Measurements from ENCODE around the gene ULK2.
A peak's percentile ranks its signal among the peaks of the same experiment; 100 is the strongest.

Gene ULK2

DNA sequence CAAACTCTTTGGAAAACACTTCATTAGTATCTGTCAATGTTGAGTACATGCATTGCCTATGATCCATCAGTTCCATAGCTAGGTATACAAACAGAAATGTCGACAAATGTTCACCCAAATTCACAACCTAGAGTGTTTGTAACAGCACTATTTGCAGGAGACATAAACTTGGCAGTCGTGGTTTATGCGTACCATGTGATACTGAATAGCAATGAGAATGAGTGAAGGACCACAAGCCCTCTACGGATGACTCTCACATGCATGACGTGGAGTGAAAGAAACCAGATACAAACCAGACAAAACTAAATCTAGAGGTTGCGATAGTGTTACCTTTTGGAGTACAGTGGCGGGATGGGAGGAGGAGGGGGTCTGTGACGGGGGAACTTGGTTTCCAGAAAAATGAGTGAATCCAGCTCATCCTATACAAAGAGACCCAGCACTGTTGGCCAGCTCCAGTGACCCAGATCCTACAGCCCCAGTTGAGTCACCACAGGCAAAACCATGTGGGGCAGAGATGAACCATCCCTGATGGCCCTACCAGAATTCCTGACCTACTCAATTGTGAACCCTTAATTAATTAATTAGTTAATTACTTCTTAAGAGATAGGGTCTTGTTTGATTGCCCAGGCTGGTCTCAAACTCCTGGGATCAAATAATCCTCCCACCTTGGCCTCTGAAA lies 15.9 kb upstream of the ULK2 start:
- TF ChIP-seq, protein P1, sequence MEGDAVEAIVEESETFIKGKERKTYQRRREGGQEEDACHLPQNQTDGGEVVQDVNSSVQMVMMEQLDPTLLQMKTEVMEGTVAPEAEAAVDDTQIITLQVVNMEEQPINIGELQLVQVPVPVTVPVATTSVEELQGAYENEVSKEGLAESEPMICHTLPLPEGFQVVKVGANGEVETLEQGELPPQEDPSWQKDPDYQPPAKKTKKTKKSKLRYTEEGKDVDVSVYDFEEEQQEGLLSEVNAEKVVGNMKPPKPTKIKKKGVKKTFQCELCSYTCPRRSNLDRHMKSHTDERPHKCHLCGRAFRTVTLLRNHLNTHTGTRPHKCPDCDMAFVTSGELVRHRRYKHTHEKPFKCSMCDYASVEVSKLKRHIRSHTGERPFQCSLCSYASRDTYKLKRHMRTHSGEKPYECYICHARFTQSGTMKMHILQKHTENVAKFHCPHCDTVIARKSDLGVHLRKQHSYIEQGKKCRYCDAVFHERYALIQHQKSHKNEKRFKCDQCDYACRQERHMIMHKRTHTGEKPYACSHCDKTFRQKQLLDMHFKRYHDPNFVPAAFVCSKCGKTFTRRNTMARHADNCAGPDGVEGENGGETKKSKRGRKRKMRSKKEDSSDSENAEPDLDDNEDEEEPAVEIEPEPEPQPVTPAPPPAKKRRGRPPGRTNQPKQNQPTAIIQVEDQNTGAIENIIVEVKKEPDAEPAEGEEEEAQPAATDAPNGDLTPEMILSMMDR (IDR thresholded peaks at IDR 0.05; ENCODE audit: low read depth, low read length): no peak
- DNase-seq (ENCODE audit: low read depth in 2 of 2): peak in 1 of 2 donors; percentile 15
- no peak overlapping the region for H3K4me3 ChIP-seq (replicated peaks in 1 of 2; ENCODE audit: low read depth in 2 of 2, low read length in 2 of 2)

DNA sequence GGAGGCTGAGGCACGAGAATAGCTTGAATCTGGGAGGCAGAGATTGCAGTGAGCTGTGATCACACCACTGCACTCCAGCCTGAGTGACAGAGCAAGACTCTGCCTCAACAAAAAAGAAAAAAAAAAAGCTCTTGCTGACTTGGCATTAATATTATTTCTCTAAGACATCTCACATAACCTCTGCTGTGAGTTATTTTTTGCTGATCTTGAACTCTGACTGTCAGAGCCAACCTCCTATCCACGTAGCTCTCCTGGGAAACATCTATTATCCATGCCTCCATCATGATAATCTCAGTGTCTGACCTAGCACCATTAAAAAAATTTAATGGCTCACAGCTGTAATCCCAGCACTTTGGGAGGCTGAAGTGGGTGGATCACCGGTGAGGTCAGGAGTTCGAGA lies 12.7 kb upstream of the ULK2 start:
- TF ChIP-seq, protein P1 (IDR thresholded peaks at IDR 0.05; ENCODE audit: low read depth, low read length): no peak
- H3K4me3 ChIP-seq (replicated peaks in 1 of 2; ENCODE audit: low read depth in 2 of 2, low read length in 2 of 2): no peak overlapping the region

DNA sequence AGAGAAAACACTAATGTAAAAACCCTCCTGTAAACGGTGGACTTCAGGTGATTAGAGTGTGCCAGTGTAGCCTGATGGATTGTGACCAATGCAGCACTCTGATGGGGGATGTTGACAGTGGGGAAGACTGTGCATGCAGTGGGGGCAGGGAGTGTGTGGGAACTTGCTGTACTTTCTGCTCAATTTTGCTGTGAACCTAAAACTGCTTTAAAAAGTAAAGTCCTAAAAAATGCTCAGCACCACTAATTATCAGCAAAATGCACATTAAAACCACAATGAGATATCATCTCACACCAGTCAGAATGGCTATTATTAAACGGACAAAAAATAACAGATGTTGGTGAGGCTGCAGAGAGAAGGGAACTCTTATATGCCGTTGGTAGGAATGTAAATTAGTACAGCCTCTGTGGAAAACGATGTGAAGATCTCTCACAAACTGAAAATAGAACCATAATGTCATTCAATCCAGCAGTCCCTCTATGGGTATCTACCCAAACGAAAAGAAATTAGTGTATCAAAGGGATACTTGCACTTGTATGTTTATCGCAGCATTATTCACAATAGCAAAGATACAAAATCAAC lies 9.7 kb upstream of the ULK2 start:
- no peak for DNase-seq (ENCODE audit: low read depth in 2 of 2)
- H3K4me3 ChIP-seq (replicated peaks in 1 of 2; ENCODE audit: low read depth in 2 of 2, low read length in 2 of 2): no peak overlapping the region
- TF ChIP-seq, protein P1 (IDR thresholded peaks at IDR 0.05; ENCODE audit: low read depth, low read length): no peak

More for the DNA sequence above, 12.7 kb upstream of the ULK2 start:
- DNase-seq (ENCODE audit: low read depth in 2 of 2): no peak

DNA sequence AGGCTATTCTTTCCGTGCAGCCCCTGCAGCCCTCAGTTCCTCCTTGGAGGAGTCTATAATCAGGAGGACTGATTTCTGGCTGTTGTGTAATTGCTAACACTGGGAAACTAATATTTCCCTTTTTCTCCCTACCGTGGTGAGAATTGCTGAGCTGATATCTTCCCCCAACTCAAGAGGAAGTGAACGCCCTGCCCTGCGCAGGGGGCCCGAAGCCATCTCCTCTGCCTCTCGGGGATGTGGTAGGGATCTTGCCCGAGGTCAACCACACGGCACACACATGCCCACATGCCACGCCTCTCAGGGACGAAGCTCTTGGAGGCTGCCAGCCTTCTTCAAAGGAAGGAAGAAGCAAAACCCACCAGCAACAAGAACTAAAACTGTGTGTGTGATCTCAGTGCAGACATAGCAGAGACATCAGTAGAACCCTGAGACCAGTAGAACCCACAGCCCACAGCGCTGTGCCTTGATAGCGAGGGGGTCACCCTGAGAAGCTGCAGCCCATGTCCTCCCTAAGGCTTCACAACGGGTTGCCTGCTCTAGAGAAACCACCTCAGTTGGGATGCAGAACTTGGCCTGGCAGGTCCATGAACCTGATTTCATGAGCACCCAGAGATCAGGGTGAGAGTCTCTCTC lies 8.9 kb upstream of the ULK2 start:
- no peak for DNase-seq (ENCODE audit: low read depth in 2 of 2)
- TF ChIP-seq, protein P1 (IDR thresholded peaks at IDR 0.05; ENCODE audit: low read depth, low read length): no peak
- no peak overlapping the region for H3K4me3 ChIP-seq (replicated peaks in 1 of 2; ENCODE audit: low read depth in 2 of 2, low read length in 2 of 2)

DNA sequence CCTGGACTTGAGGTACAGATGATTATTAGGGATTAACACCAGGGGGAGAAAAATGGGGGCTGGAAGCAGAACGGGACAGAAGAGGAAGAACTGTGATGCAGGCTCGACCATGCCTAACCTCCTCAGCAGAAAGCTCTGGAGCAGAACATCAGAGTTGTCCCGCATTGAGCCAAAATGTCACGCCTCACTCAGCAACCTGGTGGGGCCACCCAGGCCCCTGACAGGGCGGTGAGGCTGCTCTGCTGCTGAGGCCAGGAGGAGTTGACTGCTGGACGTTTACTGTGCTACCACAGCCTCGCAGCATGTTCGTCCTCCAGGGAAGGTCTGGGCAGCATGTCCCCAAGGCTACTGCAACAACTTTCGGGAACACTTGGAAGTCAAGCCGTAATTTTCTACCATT lies 6.5 kb upstream of the ULK2 start:
- DNase-seq (ENCODE audit: low read depth in 2 of 2): no peak
- TF ChIP-seq, protein P1 (IDR thresholded peaks at IDR 0.05; ENCODE audit: low read depth, low read length): no peak
- H3K4me3 ChIP-seq (replicated peaks in 1 of 2; ENCODE audit: low read depth in 2 of 2, low read length in 2 of 2): no peak overlapping the region

DNA sequence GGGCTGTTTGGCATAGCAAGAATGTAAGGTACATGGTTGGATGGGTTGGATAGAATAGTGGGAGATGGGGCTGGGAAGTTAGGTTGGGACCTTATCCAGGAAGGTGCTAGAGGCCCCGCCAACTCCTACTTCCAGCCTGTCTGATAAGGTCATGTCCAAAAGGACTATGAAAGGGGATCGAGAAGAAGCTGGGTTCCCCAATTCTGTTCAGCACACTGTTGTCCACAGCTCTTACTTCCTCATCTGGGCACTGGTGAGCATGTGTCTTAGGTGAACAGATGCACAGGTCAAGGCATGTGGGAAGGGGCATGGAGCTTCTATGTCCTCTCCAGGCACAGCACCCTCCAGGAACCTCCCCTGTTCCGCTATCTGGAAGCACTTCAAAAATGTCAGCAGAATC lies 5.6 kb upstream of the ULK2 start:
- no peak for DNase-seq (ENCODE audit: low read depth in 2 of 2)
- TF ChIP-seq, protein P1 (IDR thresholded peaks at IDR 0.05; ENCODE audit: low read depth, low read length): no peak
- H3K4me3 ChIP-seq (replicated peaks in 1 of 2; ENCODE audit: low read depth in 2 of 2, low read length in 2 of 2): no peak overlapping the region

All from cardiac fibroblast (primary cell).